HCT116 (cell line): ENCODE data around the gene SNAPC2.

Experiments used
- CTCF ChIP-seq, 3 experiments: fragments of 200-600 bp in 1 of 3; sonication (generic) in 1 of 3; IDR thresholded peaks in 2 of 3; conservative IDR thresholded peaks in 1 of 3; 2 replicates each; pipeline ENCODE4 v1.5.1; 2012 to 2017; ENCODE audit warnings: low read depth in 2 of 3, low read length in 2 of 3, antibody characterized with exemption in 1 of 3, borderline replicate concordance in 1 of 3, control low read depth in 1 of 3, mild to moderate bottlenecking in 1 of 3, mixed read lengths in 1 of 3, mixed run types in 1 of 3, moderate library complexity in 1 of 3; ENCODE audit not compliant: insufficient read depth in 1 of 3
- MAX ChIP-seq: IDR thresholded peaks from 2 replicates; pipeline ENCODE4 v1.6.1; 2012
- POLR2AphosphoS5 ChIP-seq: IDR thresholded peaks from 2 replicates; pipeline ENCODE4 v1.6.1; 2011; ENCODE audit warnings: mild to moderate bottlenecking, low read depth, low read length, moderate library complexity

GRCh38 chr19:7931221-7932061, 11.3 kb downstream of the SNAPC2 start:
- no peak for TF ChIP-seq CTCF (IDR thresholded peaks at IDR 0.05 in 2 of 3, conservative IDR thresholded peaks at IDR 0.05 in 1 of 3; ENCODE audit: borderline replicate concordance in 1 of 3, insufficient read depth in 1 of 3, low read depth in 2 of 3, low read length in 2 of 3)
- TF ChIP-seq MAX: no peak
- TF ChIP-seq POLR2AphosphoS5: no peak
